ENCODE results near the gene EHBP1L1.

DNA sequence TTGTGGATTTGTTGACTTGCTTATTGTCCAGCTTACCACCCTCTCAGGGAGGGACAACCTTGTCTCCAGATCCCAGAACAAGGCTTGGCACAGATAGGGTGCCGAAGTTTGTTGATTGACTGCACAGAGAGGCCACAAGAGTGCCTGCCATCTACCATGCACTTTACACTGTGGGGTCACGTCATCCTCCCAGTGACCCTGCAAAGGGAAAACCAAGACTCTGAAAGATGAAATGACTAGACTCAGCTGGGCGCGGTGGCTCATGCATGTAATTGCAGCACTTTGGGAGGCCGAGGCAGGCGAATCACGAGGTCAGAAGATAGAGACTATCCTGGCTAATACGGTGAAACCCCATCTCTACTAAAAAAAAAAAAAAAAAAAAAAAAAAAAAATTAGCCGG is 13.1 kb upstream of the EHBP1L1 start:
- no peak for TF ChIP-seq POLR2A (IDR thresholded peaks at IDR 0.05; ENCODE audit: low read depth, low read length)
- TF ChIP-seq POLR2AphosphoS5 (IDR thresholded peaks at IDR 0.05; ENCODE audit: low read depth, low read length): no peak
- TF ChIP-seq SPI1 (IDR thresholded peaks at IDR 0.05; ENCODE audit: low read depth, low read length): no peak
- TF ChIP-seq TAF1 (IDR thresholded peaks at IDR 0.05; ENCODE audit: low read depth, low read length): no peak
- TF ChIP-seq PAX5 (IDR thresholded peaks at IDR 0.05; ENCODE audit: insufficient read depth, low read length, severe bottlenecking): no peak
- TF ChIP-seq POU2F2 (IDR thresholded peaks at IDR 0.05; ENCODE audit: low read depth, low read length): no peak

All from GM12891 (cell line).